Measurements from ENCODE around the gene DEFB118. TPM values are rescaled to one million over a fixed set of nuclear protein-coding genes. Genes with fewer than 3 reads are reported as not detected.
"Not testable (repeated sequence)": the region's sequence is repeated elsewhere in the genome, so short reads cannot be mapped to it uniquely, and the experiment has no call there.

Gene DEFB118
- not detected for total RNA-seq
- polyA plus RNA-seq: not detected
- long read RNA-seq, donor 1: 0 reads
- long read RNA-seq, donor 2: 0 reads

GRCh38 chr20:31368301-31368700, at the start of gene DEFB118:
TSS of gene DEFB118 (plus strand) at chr20:31368601. CDS start at chr20:31368651, 50 bp downstream.
- WGBS, 2 donors: 61 to 68% methylated on average over 2 of the region's 2 CpGs
- DNase-seq (no peak), ATAC-seq (ENCODE audit: low FRiP score) (no peak)
- Histone ChIP-seq H3K27ac (ENCODE audit: low read depth in 1 of 2, low read length in 2 of 2) (no peak within 1 kb of the TSS), H3K27me3 (ENCODE audit: control insufficient read depth in 1 of 2, insufficient read depth in 2 of 2, low read length in 1 of 2) (peaks cover 0 to 4% of the 10 kb centered on the region in 2 donors), H3K4me1 (ENCODE audit: control insufficient read depth in 1 of 2, insufficient read depth in 2 of 2, low read length in 2 of 2) (no peaks in the 10 kb centered on the region), H3K4me3 (ENCODE audit: low read length in 2 of 2) (no peak within 1 kb of the TSS), H3K36me3 (ENCODE audit: control insufficient read depth in 1 of 2, insufficient read depth in 2 of 2, low read length in 1 of 2) (no peaks in the 10 kb centered on the region), H3K9me3 (ENCODE audit: control insufficient read depth, low read length) (no peaks in the 10 kb centered on the region)
- intact Hi-C loops (cut with DNase I): no loop called here

GRCh38 chr20:31322504-31322903, 45.9 kb upstream of the DEFB118 start:
- intact Hi-C loops (cut with DNase I): no loop called here
- no peak for ATAC-seq (ENCODE audit: low FRiP score)

GRCh38 chr20:31330893-31331292, 37.5 kb upstream of the DEFB118 start:
- ATAC-seq (ENCODE audit: low FRiP score): no peak

More at GRCh38 chr20:31322504-31322903, 45.9 kb upstream of the DEFB118 start:
- Histone ChIP-seq H3K9me3 (ENCODE audit: control insufficient read depth, low read length) (peaks cover 8% of the 10 kb centered on the region), H3K36me3 (ENCODE audit: control insufficient read depth in 1 of 2, insufficient read depth in 2 of 2, low read length in 1 of 2) (no peaks in the 10 kb centered on the region), H3K4me1 (ENCODE audit: control insufficient read depth in 1 of 2, insufficient read depth in 2 of 2, low read length in 2 of 2) (no peaks in the 10 kb centered on the region), H3K27ac (ENCODE audit: low read depth in 1 of 2, low read length in 2 of 2) (no peak overlapping the region), H3K4me3 (ENCODE audit: low read length in 2 of 2) (no peak overlapping the region), H3K27me3 (ENCODE audit: control insufficient read depth in 1 of 2, insufficient read depth in 2 of 2, low read length in 1 of 2) (no peaks in the 10 kb centered on the region)
- DNase-seq: no peak
- 40 to 47% methylated on average over 3 of the region's 3 CpGs for WGBS, 2 donors

GRCh38 chr20:31341470-31341869, 26.9 kb upstream of the DEFB118 start:
- Histone ChIP-seq H3K4me1 (ENCODE audit: control insufficient read depth in 1 of 2, insufficient read depth in 2 of 2, low read length in 2 of 2) (no peaks in the 10 kb centered on the region), H3K4me3 (ENCODE audit: low read length in 2 of 2) (no peak overlapping the region), H3K27me3 (ENCODE audit: control insufficient read depth in 1 of 2, insufficient read depth in 2 of 2, low read length in 1 of 2) (no peaks in the 10 kb centered on the region), H3K27ac (ENCODE audit: low read depth in 1 of 2, low read length in 2 of 2) (no peak overlapping the region), H3K9me3 (ENCODE audit: control insufficient read depth, low read length) (no peaks in the 10 kb centered on the region), H3K36me3 (ENCODE audit: control insufficient read depth in 1 of 2, insufficient read depth in 2 of 2, low read length in 1 of 2) (no peaks in the 10 kb centered on the region)
- DNase-seq: no peak
- ATAC-seq (ENCODE audit: low FRiP score): no peak
- intact Hi-C loops (cut with DNase I): no loop called here

More at GRCh38 chr20:31330893-31331292, 37.5 kb upstream of the DEFB118 start:
- Histone ChIP-seq H3K27ac (ENCODE audit: low read depth in 1 of 2, low read length in 2 of 2) (no peak overlapping the region), H3K4me3 (ENCODE audit: low read length in 2 of 2) (no peak overlapping the region), H3K27me3 (ENCODE audit: control insufficient read depth in 1 of 2, insufficient read depth in 2 of 2, low read length in 1 of 2) (no peaks in the 10 kb centered on the region), H3K4me1 (ENCODE audit: control insufficient read depth in 1 of 2, insufficient read depth in 2 of 2, low read length in 2 of 2) (no peaks in the 10 kb centered on the region), H3K36me3 (ENCODE audit: control insufficient read depth in 1 of 2, insufficient read depth in 2 of 2, low read length in 1 of 2) (no peaks in the 10 kb centered on the region), H3K9me3 (ENCODE audit: control insufficient read depth, low read length) (no peaks in the 10 kb centered on the region)
- no peak for DNase-seq
- intact Hi-C loops (cut with DNase I): no loop called here

GRCh38 chr20:31355981-31356380, 12.4 kb upstream of the DEFB118 start:
- H3K27me3 ChIP-seq (ENCODE audit: control insufficient read depth in 1 of 2, insufficient read depth in 2 of 2, low read length in 1 of 2): no peaks in the 10 kb centered on the region
- H3K27ac ChIP-seq (ENCODE audit: low read depth in 1 of 2, low read length in 2 of 2): no peak overlapping the region
- WGBS, 2 donors: 35 to 44% methylated on average over 1 of the region's 1 CpG
- no peaks in the 10 kb centered on the region for H3K9me3 ChIP-seq (ENCODE audit: control insufficient read depth, low read length)
- H3K4me1 ChIP-seq (ENCODE audit: control insufficient read depth in 1 of 2, insufficient read depth in 2 of 2, low read length in 2 of 2): no peaks in the 10 kb centered on the region
- H3K36me3 ChIP-seq (ENCODE audit: control insufficient read depth in 1 of 2, insufficient read depth in 2 of 2, low read length in 1 of 2): no peaks in the 10 kb centered on the region
- DNase-seq (no peak), ATAC-seq (ENCODE audit: low FRiP score) (no peak)
- intact Hi-C loops (cut with DNase I): no loop called here
- no peak overlapping the region for H3K4me3 ChIP-seq (ENCODE audit: low read length in 2 of 2)

GRCh38 chr20:31363295-31363694, 5.1 kb upstream of the DEFB118 start:
- no peak overlapping the region for H3K27ac ChIP-seq (ENCODE audit: low read depth in 1 of 2, low read length in 2 of 2)
- H3K4me3 ChIP-seq (ENCODE audit: low read length in 2 of 2): no peak overlapping the region
- H3K36me3 ChIP-seq (ENCODE audit: control insufficient read depth in 1 of 2, insufficient read depth in 2 of 2, low read length in 1 of 2): no peaks in the 10 kb centered on the region
- ATAC-seq (ENCODE audit: low FRiP score): no peak
- intact Hi-C loops (cut with DNase I): no loop called here
- H3K27me3 ChIP-seq (ENCODE audit: control insufficient read depth in 1 of 2, insufficient read depth in 2 of 2, low read length in 1 of 2): no peaks in the 10 kb centered on the region
- DNase-seq: no peak
- H3K4me1 ChIP-seq (ENCODE audit: control insufficient read depth in 1 of 2, insufficient read depth in 2 of 2, low read length in 2 of 2): no peaks in the 10 kb centered on the region
- H3K9me3 ChIP-seq (ENCODE audit: control insufficient read depth, low read length): no peaks in the 10 kb centered on the region
- WGBS, 2 donors: 63 to 66% methylated on average over 4 of the region's 4 CpGs

- DNase-seq; H3K4me1 ChIP-seq (ENCODE audit: control insufficient read depth in 1 of 2, insufficient read depth in 2 of 2, low read length in 2 of 2); H3K36me3 ChIP-seq (ENCODE audit: control insufficient read depth in 1 of 2, insufficient read depth in 2 of 2, low read length in 1 of 2); H3K4me3 ChIP-seq (ENCODE audit: low read length in 2 of 2); intact Hi-C loops (cut with DNase I); H3K27ac ChIP-seq (ENCODE audit: low read depth in 1 of 2, low read length in 2 of 2); ATAC-seq (ENCODE audit: low FRiP score); H3K27me3 ChIP-seq (ENCODE audit: control insufficient read depth in 1 of 2, insufficient read depth in 2 of 2, low read length in 1 of 2); H3K9me3 ChIP-seq (ENCODE audit: control insufficient read depth, low read length): not testable (repeated sequence)
- WGBS, 2 donors: 65 to 75% methylated on average over 5 of the region's 5 CpGs
Measured at GRCh38 chr20:31364272-31364671, 4.1 kb upstream of the DEFB118 start.

GRCh38 chr20:31374346-31374745, 5.9 kb downstream of the DEFB118 start:
- Histone ChIP-seq H3K4me3 (ENCODE audit: low read length in 2 of 2) (no peak overlapping the region), H3K27ac (ENCODE audit: low read depth in 1 of 2, low read length in 2 of 2) (no peak overlapping the region)

GRCh38 chr20:31390490-31390889, 22.1 kb downstream of the DEFB118 start, which contains the start of gene DEFB119:
TSS of gene DEFB119 (minus strand) at chr20:31390590. CDS start at chr20:31390483, 107 bp downstream.
- intact Hi-C loops (cut with DNase I): no loop called here
- WGBS, 2 donors: 46% methylated on average over 1 of the region's 1 CpG
- no peaks in the 10 kb centered on the region for H3K27me3 ChIP-seq (ENCODE audit: control insufficient read depth in 1 of 2, insufficient read depth in 2 of 2, low read length in 1 of 2)

More at GRCh38 chr20:31374346-31374745, 5.9 kb downstream of the DEFB118 start:
- Histone ChIP-seq H3K4me1 (ENCODE audit: control insufficient read depth in 1 of 2, insufficient read depth in 2 of 2, low read length in 2 of 2) (no peaks in the 10 kb centered on the region), H3K27me3 (ENCODE audit: control insufficient read depth in 1 of 2, insufficient read depth in 2 of 2, low read length in 1 of 2) (no peaks in the 10 kb centered on the region), H3K9me3 (ENCODE audit: control insufficient read depth, low read length) (peaks cover 5% of the 10 kb centered on the region), H3K36me3 (ENCODE audit: control insufficient read depth in 1 of 2, insufficient read depth in 2 of 2, low read length in 1 of 2) (no peaks in the 10 kb centered on the region)
- DNase-seq: no peak
- no peak for ATAC-seq (ENCODE audit: low FRiP score)
- intact Hi-C loops (cut with DNase I): no loop called here
- WGBS, 2 donors: 66% methylated on average over 2 of the region's 2 CpGs

More at GRCh38 chr20:31390490-31390889, 22.1 kb downstream of the DEFB118 start, which contains the start of gene DEFB119:
- H3K4me1 ChIP-seq (ENCODE audit: control insufficient read depth in 1 of 2, insufficient read depth in 2 of 2, low read length in 2 of 2): no peaks in the 10 kb centered on the region
- H3K9me3 ChIP-seq (ENCODE audit: control insufficient read depth, low read length): no peaks in the 10 kb centered on the region
- DNase-seq: no peak
- H3K36me3 ChIP-seq (ENCODE audit: control insufficient read depth in 1 of 2, insufficient read depth in 2 of 2, low read length in 1 of 2): no peaks in the 10 kb centered on the region
- H3K4me3 ChIP-seq (ENCODE audit: low read length in 2 of 2): no peak within 1 kb of the TSS
- no peak for ATAC-seq (ENCODE audit: low FRiP score)
- H3K27ac ChIP-seq (ENCODE audit: low read depth in 1 of 2, low read length in 2 of 2): no peak within 1 kb of the TSS
